Head of caudate nucleus (tissue), 42 donors: Measurements from ENCODE around the gene MYBPC1.
A peak's percentile ranks its signal among the peaks of the same experiment; 100 is the strongest.
"Not testable (repeated sequence)": the region's sequence is repeated elsewhere in the genome, so short reads cannot be mapped to it uniquely, and the experiment has no call there.

ENCODE experiments used
- DNase-seq, 42 donors: peaks; one replicate each; pipeline versions ENCODE4 v3.0.0 to v3.0.0-alpha.2; 2020 to 2021; ENCODE audit warnings: mixed read lengths in 7 of 42
- intact Hi-C: fragments of 100-400 bp; cut with DNase I; formaldehyde crosslinking; loops from one replicate; pipeline ENCODE4 v1.15.0; 2022

The MYBPC1 gene, protein sequence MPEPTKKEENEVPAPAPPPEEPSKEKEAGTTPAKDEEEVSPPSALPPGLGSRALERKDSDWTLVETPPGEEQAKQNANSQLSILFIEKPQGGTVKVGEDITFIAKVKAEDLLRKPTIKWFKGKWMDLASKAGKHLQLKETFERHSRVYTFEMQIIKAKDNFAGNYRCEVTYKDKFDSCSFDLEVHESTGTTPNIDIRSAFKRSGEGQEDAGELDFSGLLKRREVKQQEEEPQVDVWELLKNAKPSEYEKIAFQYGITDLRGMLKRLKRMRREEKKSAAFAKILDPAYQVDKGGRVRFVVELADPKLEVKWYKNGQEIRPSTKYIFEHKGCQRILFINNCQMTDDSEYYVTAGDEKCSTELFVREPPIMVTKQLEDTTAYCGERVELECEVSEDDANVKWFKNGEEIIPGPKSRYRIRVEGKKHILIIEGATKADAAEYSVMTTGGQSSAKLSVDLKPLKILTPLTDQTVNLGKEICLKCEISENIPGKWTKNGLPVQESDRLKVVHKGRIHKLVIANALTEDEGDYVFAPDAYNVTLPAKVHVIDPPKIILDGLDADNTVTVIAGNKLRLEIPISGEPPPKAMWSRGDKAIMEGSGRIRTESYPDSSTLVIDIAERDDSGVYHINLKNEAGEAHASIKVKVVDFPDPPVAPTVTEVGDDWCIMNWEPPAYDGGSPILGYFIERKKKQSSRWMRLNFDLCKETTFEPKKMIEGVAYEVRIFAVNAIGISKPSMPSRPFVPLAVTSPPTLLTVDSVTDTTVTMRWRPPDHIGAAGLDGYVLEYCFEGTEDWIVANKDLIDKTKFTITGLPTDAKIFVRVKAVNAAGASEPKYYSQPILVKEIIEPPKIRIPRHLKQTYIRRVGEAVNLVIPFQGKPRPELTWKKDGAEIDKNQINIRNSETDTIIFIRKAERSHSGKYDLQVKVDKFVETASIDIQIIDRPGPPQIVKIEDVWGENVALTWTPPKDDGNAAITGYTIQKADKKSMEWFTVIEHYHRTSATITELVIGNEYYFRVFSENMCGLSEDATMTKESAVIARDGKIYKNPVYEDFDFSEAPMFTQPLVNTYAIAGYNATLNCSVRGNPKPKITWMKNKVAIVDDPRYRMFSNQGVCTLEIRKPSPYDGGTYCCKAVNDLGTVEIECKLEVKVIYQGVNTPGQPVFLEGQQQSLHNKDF

DNA sequence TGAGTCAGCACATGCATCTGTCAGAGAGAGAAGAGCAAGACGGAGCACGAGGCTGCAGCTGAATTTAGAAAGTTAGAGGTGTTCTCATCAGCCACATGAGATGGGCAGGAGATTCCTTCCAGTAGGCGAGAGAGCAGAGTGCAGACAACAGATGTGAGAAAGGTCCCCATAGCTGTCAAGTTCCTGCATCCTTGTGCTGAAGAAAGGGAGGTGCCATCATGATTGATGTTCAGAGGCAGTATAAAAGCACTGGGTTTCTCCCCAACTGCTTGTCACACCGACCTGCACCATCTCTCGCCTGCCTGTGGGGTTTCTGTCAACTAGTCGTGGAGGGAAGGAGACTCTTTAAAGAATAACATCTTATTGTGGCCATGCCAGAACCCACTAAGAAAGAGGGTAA lies at the start of gene MYBPC1:
MYBPC1 (plus strand) TSS at position 272 of the 400 bp plus-strand sequence; CDS start at position 372, 100 bp downstream.
- intact Hi-C loops: no loop called here

DNA sequence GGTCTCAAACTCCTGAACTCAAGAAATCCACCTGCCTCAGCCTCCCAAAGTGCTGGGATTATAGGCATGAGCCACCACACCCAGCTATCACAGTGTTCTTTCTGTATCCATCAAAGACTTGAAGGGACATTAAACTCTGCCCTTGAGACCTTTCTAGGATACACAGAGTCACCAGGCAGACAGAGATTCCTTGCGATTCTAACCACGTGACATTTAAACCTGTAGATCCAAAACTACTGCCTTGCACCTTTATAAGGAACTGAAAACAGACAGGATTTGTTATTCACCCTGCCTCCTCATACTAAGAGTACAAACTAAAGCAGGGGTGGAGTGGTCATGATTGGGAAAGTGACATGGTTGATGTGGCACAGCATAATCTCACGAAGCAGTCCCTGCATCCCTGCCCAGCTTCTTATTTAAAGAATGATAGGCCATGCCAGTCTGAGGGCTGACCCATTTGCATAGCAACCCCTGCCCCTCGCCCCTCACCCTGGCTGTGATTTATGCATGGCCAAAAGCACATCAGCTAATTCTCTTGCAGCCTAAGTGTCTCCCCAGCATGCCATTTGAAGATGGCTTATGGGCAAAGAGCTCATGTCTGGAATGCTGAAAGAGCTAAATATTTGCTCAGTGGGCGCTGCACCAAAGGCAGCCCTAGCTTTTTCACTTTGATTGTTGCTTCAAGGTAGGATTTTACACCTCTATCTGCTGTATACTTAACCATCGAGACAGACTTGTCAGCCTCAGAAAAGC lies 43.2 kb upstream of the MYBPC1 start:
- intact Hi-C loops: no loop called here
- DNase-seq: no peak

More for the DNA sequence above, at the start of gene MYBPC1:
- DNase-seq: no peak

DNA sequence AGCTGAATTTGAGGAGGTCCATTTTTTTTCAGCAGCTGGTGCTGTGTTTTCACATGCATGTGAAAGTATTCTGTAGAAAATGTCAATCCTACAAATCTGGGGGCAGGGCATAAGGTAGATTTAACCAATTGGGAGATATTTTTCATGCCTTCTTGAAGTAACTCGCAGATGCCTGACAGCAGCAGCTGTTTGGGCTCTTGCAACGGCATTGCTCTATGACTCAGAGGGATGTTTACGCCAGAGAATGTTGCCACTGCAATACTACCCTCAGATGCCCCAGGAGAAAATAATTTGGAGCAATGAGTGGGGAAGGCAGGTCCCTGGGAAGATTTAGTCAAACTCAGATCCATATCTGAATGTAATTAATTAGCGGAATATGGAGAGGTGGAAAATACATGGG lies 42.5 kb upstream of the MYBPC1 start:
- intact Hi-C loops: no loop called here
- DNase-seq: no peak

DNA sequence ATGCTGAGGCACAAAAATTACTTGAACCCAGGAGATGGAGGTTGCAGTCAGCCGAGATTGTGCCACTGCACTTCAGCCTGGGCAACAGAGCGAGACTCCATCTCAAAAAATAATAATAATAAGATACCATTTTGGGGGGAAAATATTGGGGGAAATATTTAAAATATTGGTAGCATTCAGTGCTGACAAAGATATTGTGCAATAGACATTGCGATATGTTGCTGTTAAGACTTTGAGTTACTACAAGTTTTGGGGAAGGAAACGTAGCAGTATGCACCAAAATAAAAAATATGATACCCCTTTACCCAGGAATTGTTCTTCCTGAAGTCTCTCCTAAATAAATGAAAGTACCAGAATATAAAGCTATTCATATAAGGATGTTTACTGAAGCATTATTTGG lies 37.7 kb upstream of the MYBPC1 start:
- intact Hi-C loops: no loop called here
- no peak for DNase-seq

DNA sequence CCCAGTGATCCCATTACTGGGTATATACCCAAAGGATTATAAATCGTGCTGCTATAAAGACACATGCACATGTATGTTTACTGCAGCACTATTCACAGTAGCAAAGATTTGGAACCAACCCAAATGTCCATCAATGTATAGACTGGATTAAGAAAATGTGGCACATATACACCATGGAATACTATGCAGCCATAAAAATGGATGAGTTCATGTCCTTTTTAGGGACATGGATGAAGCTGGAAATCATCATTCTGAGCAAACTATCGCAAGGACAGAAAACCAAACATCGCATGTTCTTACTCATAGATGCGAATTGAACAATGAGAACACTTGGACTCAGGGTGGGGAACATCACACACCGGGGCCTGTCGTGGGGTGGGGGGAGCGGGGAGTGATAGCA lies 36.0 kb upstream of the MYBPC1 start:
- DNase-seq, intact Hi-C loops: not testable (repeated sequence)

DNA sequence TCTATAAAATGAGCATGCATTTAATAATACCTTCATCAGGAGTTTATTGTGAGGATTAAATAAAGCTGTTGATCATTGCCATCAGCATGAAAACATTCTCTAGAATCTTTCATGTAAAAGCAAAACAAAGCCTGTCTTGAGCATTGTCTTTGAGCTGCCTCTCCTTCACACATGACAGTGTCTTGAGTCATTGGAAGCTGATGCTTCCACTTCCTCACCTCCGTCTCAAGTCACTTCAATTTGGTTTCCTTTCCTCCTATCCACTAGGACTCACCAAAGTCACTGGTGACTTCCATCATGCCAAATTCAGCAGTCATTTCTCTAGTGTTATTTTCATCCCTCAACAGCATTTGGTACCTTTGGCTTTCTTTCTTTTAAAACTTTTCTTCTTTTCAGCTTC lies 31.6 kb upstream of the MYBPC1 start:
- intact Hi-C loops: no loop called here
- DNase-seq: no peak

DNA sequence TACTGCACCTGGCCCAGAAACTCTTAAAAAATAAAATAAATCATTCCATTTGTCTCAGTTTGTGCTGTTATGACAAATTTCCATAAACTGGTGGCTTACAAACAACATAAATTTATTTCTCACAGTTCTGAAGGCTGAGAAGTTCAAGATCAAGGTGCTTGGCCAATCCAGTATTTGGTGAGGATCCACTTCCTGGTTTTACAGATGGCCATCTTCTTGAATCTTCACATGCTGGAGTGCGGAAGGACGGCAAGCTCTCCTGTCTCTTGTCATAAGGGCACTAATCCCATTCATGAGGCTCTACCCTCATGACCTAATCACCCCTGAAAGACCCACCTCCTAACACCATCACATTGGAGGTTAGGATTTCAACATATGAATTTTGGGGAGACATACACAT lies 29.9 kb upstream of the MYBPC1 start:
- intact Hi-C loops: no loop called here
- no peak for DNase-seq

DNA sequence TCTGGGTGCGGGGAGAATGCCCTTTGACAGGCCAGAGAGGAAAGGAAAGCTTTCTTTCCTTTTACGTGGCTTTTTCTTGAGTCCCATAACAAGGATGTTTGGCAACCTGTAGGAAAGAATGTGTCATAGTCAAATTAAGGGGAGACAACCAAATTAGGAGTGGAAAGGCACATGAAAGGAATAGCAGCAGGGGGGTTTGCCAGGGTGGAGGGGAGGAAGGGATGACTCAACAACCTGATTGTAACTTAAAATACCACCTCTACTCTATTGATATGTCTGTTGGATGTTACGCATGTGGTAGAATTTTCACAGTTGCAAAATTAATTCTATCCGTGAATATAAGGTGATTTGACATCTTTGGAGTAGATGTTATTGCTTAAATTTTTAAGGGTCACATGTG lies 28.5 kb upstream of the MYBPC1 start:
- intact Hi-C loops: no loop called here

DNA sequence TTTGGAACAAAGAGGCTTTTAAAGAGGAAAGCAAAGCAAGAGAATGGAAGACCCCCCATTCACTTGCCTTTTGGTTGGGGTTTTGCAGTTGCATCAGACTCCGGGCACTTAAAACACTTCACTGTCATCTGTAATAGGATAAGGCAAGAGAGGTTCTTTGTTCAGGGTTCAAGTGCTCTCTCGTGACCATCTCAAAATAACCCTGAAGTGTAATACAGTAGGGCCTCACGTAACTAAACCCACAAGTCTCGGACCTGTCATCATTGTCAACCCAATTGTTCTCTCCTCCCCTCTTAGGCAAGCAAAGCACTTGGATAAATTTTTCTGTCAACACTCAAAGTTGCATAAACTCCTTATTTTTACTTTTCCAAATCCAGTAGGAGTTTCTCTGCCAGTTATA lies 26.9 kb upstream of the MYBPC1 start:
- no peak for DNase-seq
- intact Hi-C loops: no loop called here

More for the DNA sequence above, 28.5 kb upstream of the MYBPC1 start:
- no peak for DNase-seq

DNA sequence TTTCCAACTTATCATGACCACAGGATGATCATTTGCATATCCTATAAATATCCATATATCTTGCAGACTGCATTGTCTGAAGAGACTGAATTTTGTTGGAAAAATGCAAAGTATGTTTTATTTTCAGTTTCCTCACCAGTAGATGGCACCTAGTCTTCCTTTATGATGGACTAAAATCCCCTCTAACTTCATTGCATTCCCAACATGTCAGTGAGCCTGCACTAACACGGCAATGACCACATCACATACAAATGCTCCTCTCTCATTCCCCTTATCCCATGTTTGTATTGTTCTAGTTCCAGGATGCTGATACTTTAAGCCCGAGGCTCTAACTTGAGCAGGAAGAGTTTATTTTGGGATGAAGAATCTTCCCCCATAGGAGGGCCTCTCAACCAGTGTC lies 24.7 kb upstream of the MYBPC1 start:
- peak in 1 of 42 donors; percentile 15 for DNase-seq
- intact Hi-C loops: loop anchor here (10.0 kb wide), 1 partner anchor 195 kb away; no protein-coding TSS in a partner anchor

DNA sequence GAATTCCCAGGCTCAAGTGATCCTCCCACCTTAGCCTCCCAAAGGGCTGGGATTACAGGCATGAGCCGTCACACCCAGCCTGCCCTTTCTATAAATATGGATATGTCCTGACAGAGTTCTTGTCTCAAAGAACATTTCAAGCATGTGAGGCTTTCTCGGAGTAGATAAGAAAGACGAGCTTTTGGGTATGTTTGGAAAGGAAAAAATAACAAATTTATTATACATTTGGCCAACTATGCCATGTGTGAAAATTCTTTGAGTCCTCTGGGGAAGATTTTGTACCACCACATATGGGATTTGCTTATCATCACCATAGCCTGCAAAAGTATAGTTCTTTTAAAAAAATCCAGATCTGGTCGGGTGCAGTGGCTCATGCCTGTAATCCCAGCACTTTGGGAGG lies 23.7 kb upstream of the MYBPC1 start:
- intact Hi-C loops: loop anchor here (10.0 kb wide), 1 partner anchor 194 kb away; no protein-coding TSS in a partner anchor

DNA sequence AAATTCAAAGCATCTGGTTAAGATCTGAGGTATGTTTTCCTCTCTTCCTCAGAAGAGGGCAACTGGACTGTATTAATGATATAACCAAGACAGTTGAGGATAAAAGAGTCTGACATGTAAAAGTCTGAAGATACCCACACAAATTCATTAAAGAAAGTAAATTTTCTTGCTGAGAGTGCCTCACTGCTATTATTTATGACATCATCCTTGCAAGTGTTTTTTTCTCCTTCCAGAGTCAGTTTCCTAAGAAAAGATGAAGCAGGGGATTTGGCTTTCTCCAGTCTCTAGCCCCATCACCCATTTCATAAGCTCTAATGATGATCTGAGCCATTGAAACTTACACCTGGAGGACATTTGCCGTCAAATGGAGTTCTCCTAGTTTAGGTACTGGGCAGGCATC lies 21.0 kb upstream of the MYBPC1 start:
- no peak for DNase-seq
- intact Hi-C loops: loop anchor here (10.0 kb wide), 1 partner anchor 191 kb away; no protein-coding TSS in a partner anchor

More for the DNA sequence above, 23.7 kb upstream of the MYBPC1 start:
- DNase-seq: no peak

DNA sequence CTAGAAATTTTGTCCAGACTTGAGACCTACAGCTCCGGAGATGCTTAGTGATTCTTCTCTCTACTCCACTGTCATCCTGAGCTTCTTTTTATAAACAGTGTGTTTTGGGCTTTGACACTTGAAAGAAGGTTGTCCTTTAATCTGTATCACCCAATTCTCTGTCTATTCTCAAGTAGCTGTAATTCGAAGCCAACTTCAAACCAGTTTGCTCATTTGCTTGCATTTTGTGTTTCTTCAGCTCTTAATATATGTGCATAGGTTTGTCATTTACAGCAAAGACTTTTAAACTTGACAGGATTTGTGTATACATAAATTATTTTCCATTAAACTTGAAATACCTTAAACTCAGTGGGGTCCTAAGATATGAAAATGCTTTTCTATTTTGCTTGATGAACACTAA lies 16.4 kb upstream of the MYBPC1 start:
- intact Hi-C loops: loop anchor here (10.0 kb wide), 1 partner anchor 186 kb away; no protein-coding TSS in a partner anchor
- no peak for DNase-seq

DNA sequence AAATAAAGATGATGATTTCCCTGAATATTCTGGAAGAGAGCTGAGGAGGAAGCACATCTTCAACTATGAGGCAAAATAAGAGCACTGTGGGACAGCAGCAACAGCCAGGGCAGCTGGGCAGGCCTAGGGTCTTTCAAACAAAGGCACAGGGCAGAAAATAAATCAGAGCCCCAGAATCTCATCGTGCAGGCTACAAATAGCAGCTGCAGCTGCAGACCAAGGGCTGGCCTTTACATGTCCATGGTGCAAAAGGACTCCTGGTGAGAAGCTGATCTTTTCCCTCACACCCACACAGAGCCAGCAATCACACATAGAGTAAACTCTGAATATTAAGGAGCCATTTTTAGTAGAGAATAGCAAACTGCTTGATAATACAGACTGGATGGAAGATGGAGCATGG lies 13.6 kb upstream of the MYBPC1 start:
- intact Hi-C loops: no loop called here
- no peak for DNase-seq

DNA sequence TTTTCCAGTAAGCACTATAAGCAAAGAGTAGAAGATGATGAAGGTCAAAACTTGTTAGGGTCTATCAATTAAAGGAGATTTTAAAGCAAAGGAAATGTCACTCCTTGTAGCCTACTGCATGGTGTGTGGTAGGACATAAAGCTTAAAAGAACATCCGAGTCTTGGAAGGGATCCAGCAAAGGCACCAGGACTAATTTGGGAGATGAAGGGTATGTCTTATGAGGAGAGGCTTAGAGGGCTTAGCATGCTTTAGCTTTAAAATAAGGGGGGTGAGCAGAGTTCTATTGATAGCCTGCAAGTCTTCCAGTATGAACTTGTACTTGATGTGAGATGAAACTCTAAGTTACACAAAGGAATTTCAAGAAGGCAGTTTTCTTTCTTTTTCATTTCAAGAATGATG lies 11.8 kb upstream of the MYBPC1 start:
- no peak for DNase-seq
- intact Hi-C loops: no loop called here

DNA sequence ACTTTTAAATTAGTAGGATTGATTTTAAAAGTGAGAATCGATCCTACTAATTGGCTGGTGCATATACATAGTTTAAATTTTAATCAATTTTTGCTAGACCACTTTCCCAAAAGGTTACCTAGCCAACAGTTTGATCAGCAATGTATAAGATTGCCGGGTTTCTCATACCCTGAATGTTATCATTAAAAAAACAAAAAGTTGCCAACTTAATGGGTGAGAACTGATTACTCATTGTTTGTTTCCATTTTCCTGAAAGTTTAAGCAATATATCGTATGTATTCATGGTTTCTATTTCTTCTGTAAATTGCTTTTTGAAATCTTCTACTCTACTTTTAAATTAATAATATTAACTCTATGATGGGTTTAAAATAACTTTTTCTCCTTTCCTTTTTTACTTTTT lies 4.4 kb upstream of the MYBPC1 start:
- intact Hi-C loops: no loop called here
- DNase-seq: no peak

DNA sequence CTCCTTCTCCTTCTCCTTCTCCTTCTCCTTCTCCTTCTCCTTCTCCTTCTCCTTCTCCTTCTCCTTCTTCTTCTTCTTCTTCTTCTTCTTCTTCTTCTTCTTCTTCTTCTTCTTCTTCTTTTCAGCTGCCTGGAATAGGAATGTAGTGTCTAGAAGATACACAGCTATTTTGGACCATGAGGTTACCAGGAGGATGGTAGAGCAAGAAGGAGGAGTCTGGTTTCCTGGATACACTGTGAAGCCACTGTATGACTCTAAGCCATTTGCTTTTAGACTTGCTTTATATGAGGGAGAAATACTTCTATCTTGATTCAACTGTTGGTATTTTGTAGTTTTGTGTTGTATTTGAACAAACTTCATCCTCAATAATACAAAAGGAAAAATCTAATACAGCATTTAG lies 3.0 kb upstream of the MYBPC1 start:
- no peak for DNase-seq
- intact Hi-C loops: no loop called here

DNA sequence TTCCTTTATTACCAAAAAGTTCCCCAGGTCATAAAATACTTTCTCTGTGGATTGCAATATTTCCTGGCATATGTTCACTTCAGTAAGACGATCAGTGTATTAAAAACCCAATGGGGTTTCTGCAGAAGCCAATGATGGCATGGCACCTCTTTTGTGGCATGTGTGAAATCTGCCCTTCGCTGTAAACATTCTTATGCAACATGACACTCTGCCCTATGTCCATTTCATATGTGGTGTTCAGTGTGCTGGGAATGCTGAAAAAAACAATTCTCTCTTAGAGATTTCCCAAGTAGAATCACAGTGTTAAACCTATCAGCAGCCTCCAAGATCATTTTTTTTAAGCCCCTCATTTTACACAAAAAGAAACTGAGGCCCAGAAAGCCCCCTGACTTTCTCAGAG lies 2.3 kb upstream of the MYBPC1 start:
- no peak for DNase-seq
- intact Hi-C loops: no loop called here

DNA sequence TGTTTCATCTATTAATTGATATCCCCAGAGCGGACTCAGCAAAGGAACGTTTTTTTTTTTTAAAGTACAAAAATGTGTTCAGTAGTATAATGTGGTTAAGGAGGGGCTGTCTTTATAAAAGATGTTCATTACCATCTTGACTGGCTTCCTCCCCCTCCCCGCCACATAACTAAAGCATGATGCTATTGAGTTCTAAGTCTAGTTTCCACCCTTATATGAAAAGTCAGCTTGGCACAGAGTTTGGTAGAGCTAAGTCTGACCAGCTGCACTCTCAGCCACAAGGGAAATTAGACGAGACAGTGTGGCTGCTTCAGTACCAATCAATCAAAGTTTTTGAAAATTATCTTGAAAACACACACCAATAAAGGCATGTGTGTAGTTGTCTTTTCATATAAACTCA lies 1.9 kb upstream of the MYBPC1 start:
- intact Hi-C loops: no loop called here
- no peak for DNase-seq
